ENCODE results near the gene NET1.

GRCh38 chr10:5467634-5468255, 55.4 kb downstream of the NET1 start:
- TF ChIP-seq CTCF (IDR thresholded peaks at IDR 0.05) (no peak), POLR2A (IDR thresholded peaks at IDR 0.05) (no peak)

Data from adrenal gland (tissue), 5 donors.